Stimulated activated naive CD4-positive, alpha-beta T cell (primary cell): ENCODE results near the gene CNTNAP2.

ENCODE experiments used
- DNase-seq, 6 experiments: peaks; one replicate each; lab custom pipeline; 2025; lab: John Stamatoyannopoulos, UW

CNTNAP2 gene

GRCh38 chr7:148149730-148150129 is 2033.1 kb downstream of the CNTNAP2 start:
- DNase-seq: no peak

GRCh38 chr7:148151778-148152177 is 2035.2 kb downstream of the CNTNAP2 start:
- no peak for DNase-seq

GRCh38 chr7:148153616-148154284 is 2037.1 kb downstream of the CNTNAP2 start:
- no peak for DNase-seq

GRCh38 chr7:148155000-148155399 is 2038.4 kb downstream of the CNTNAP2 start:
- DNase-seq: no peak

GRCh38 chr7:148155826-148156225 is 2039.2 kb downstream of the CNTNAP2 start:
- no peak for DNase-seq

GRCh38 chr7:148156233-148156632 is 2039.6 kb downstream of the CNTNAP2 start:
- DNase-seq: no peak

- no peak for DNase-seq
Observed at GRCh38 chr7:148159331-148159730, 2042.7 kb downstream of the CNTNAP2 start.

GRCh38 chr7:148161776-148162175 is 2045.2 kb downstream of the CNTNAP2 start:
- no peak for DNase-seq

GRCh38 chr7:148162808-148163207 is 2046.2 kb downstream of the CNTNAP2 start:
- DNase-seq: no peak

GRCh38 chr7:148163246-148163645 is 2046.6 kb downstream of the CNTNAP2 start:
- no peak for DNase-seq

GRCh38 chr7:148172920-148173319 is 2056.3 kb downstream of the CNTNAP2 start:
- no peak for DNase-seq

- no peak for DNase-seq
Observed at GRCh38 chr7:148173369-148173768, 2056.8 kb downstream of the CNTNAP2 start.

- no peak for DNase-seq
Observed at GRCh38 chr7:148174376-148174775, 2057.8 kb downstream of the CNTNAP2 start.

- DNase-seq: no peak
Observed at GRCh38 chr7:148175512-148175911, 2058.9 kb downstream of the CNTNAP2 start.

GRCh38 chr7:148177972-148178371 is 2061.4 kb downstream of the CNTNAP2 start:
- DNase-seq: no peak

GRCh38 chr7:148180075-148180474 is 2063.5 kb downstream of the CNTNAP2 start:
- DNase-seq: no peak

- DNase-seq: no peak
Observed at GRCh38 chr7:148182264-148182663, 2065.7 kb downstream of the CNTNAP2 start.

GRCh38 chr7:148185041-148185440 is 2068.4 kb downstream of the CNTNAP2 start:
- DNase-seq: no peak

GRCh38 chr7:148187471-148187870 is 2070.9 kb downstream of the CNTNAP2 start:
- no peak for DNase-seq

GRCh38 chr7:148191391-148192065 is 2074.9 kb downstream of the CNTNAP2 start:
- no peak for DNase-seq

GRCh38 chr7:148192491-148192890 is 2075.9 kb downstream of the CNTNAP2 start:
- no peak for DNase-seq

GRCh38 chr7:148201992-148202391 is 2085.4 kb downstream of the CNTNAP2 start:
- DNase-seq: no peak

- no peak for DNase-seq
Observed at GRCh38 chr7:148204639-148205304, 2088.2 kb downstream of the CNTNAP2 start.
